MCF 10A (cell line): ENCODE measurements around the gene CHERP. TPM values are rescaled to one million over a fixed set of nuclear protein-coding genes. Genes with fewer than 3 reads are reported as not detected.

ENCODE experiments used
- BruUV-seq: library from RNA; stranded (reverse); fragments of 400-500 nt; replicated peaks from 2 replicates; lab custom pipeline; 2021; lab: Mats Ljungman, UMichigan
- CTCF ChIA-PET: fragments of 300-600 bp; sonication (Branson Sonifier 250); formaldehyde crosslinking; extraction: SDS; loops from one replicate; lab custom pipeline; 2021; ENCODE audit warnings: antibody characterized with exemption, inconsistent platforms; lab: Yijun Ruan, JAX
- POLR2A ChIA-PET: fragments of 300-600, 350-650 bp; sonication (Branson Sonifier 250); formaldehyde crosslinking; extraction: SDS; loops from one replicate; lab custom pipeline; 2020; ENCODE audit warnings: antibody characterized with exemption, inconsistent platforms; lab: Yijun Ruan, JAX
- DNase-seq: peaks from one replicate; pipeline ENCODE4 v3.0.0-alpha.2; 2018; ENCODE audit not compliant: unreplicated experiment
- H3K27ac Mint-ChIP-seq: one replicate; pipeline ENCODE4 v1.8.0; 2022; ENCODE audit warnings: mild to moderate bottlenecking, low read depth, mixed read lengths; ENCODE audit not compliant: unreplicated experiment
- H3K27me3 Mint-ChIP-seq: one replicate; pipeline ENCODE4 v1.8.0; 2022; ENCODE audit warnings: mixed read lengths; ENCODE audit not compliant: insufficient read depth, unreplicated experiment
- H3K36me3 Mint-ChIP-seq: one replicate; pipeline ENCODE4 v1.8.0; 2022; ENCODE audit warnings: mild to moderate bottlenecking, moderate library complexity, mixed read lengths; ENCODE audit not compliant: insufficient read depth, unreplicated experiment
- H3K4me1 Mint-ChIP-seq: one replicate; pipeline ENCODE4 v1.8.0; 2022; ENCODE audit warnings: mixed read lengths; ENCODE audit not compliant: insufficient read depth, unreplicated experiment
- H3K4me3 Mint-ChIP-seq: one replicate; pipeline ENCODE4 v1.8.0; 2022; ENCODE audit warnings: mild to moderate bottlenecking, moderate library complexity, mixed read lengths; ENCODE audit not compliant: unreplicated experiment
- H3K9me3 Mint-ChIP-seq: one replicate; pipeline ENCODE4 v1.8.0; 2022; ENCODE audit warnings: mixed read lengths; ENCODE audit not compliant: unreplicated experiment
- intact Hi-C: fragments of 100-400 bp; cut with micrococcal nuclease; formaldehyde crosslinking; loops from 2 replicates; pipeline ENCODE4 v1.14.1; 2022
- total RNA-seq: library from RNA; stranded (reverse); gene quantifications from 2 replicates; pipeline ENCODE4 v1.2.3, GENCODE V29; 2022
- TF ChIP-seq, protein P1 (sequence below): fragments of 200-600 bp; IDR thresholded peaks from one replicate; pipeline ENCODE4 v1.8.0; 2022; ENCODE audit warnings: antibody characterized with exemption, mild to moderate bottlenecking; ENCODE audit not compliant: unreplicated experiment

CHERP gene
- total RNA-seq, 1 experiment from 2014 or later, result 51.6 TPM

DNA sequence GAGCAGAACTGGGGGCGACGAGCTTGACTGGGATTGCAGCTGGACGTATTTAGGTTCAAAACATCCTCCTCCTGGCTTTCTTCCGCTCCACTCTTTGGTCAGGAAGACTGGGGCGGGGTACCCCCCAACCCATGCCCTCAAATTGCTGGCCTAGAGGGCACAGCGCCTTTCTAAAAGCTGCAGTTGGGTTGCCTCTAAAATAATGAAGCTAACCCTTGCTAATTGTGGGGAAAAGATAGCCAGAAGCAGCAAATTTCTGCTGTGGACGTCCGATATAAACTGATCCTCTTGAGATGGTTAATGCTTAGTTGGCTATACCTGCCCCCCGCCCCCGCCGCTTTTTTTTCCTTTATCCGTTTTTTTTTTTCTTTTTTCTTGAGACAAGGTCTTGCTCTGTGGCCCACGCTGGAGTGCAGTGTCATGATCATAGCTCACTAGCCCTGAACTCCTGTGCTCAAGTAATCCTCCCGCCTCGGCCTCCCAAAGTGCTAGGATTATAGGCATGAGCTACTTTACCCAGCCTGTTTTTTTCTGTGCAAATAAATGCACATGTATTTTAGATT lies 754 bp upstream of the CHERP start:
- peaks cover 9% of the 10 kb centered on the region for H3K4me1 Mint-ChIP-seq
- peak overlapping the region; percentile 63 for H3K27ac Mint-ChIP-seq
- DNase-seq, result no peak
- TF ChIP-seq, protein P1, sequence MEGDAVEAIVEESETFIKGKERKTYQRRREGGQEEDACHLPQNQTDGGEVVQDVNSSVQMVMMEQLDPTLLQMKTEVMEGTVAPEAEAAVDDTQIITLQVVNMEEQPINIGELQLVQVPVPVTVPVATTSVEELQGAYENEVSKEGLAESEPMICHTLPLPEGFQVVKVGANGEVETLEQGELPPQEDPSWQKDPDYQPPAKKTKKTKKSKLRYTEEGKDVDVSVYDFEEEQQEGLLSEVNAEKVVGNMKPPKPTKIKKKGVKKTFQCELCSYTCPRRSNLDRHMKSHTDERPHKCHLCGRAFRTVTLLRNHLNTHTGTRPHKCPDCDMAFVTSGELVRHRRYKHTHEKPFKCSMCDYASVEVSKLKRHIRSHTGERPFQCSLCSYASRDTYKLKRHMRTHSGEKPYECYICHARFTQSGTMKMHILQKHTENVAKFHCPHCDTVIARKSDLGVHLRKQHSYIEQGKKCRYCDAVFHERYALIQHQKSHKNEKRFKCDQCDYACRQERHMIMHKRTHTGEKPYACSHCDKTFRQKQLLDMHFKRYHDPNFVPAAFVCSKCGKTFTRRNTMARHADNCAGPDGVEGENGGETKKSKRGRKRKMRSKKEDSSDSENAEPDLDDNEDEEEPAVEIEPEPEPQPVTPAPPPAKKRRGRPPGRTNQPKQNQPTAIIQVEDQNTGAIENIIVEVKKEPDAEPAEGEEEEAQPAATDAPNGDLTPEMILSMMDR, result no peak
- peak overlapping the region; percentile 81 for H3K4me3 Mint-ChIP-seq
- no peaks in the 10 kb centered on the region for H3K27me3 Mint-ChIP-seq
- TSS peak; percentile 66 for BruUV-seq
- no peaks in the 10 kb centered on the region for H3K9me3 Mint-ChIP-seq
- ChIA-PET CTCF (interaction anchor here (0.6 kb wide), 2 partner anchors 47 to 229 kb away, joined by 3 read pairs; no protein-coding TSS in a partner anchor), POLR2A (interaction anchor here (0.6 to 3.3 kb wide), 15 partner anchors 9 to 606 kb away, joined by 3 to 20 read pairs (median 3); partner anchors contain the start of genes C19orf44, CALR3, MED26 and SLC35E1)
- intact Hi-C loops, result no loop called here
- peaks cover 36% of the 10 kb centered on the region for H3K36me3 Mint-ChIP-seq

DNA sequence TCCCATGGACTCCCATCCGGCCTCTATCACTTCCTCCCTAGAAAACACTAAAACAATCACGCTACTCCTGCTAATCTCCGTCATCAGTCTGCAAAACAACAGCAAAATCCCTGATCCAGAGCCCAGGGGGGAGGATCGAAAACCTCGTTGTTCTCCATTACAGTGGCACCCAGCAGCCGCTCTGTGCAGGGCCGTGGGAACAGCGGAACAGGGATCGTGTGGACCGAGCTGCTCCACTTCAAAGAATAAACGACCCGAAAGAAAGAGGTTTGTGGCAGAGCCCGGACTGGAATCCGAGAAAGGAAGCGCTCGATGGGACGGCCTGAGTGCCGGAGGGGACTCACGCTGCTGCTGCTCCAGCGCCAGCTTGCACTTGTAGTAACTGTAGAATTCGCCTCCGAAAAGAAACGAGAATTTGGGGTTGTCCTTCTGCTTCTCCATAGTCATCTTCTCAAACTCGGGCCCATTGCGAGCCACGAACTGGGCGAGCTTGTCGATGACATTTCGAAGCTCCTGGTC lies 652 bp downstream of the CHERP start:
- BruUV-seq, result TSS peak; percentile 79
- Mint-ChIP-seq H3K27me3 (no peaks in the 10 kb centered on the region), H3K4me1 (peaks cover 9% of the 10 kb centered on the region), H3K36me3 (peaks cover 44% of the 10 kb centered on the region), H3K9me3 (no peaks in the 10 kb centered on the region), H3K4me3 (peak overlapping the region; percentile 81), H3K27ac (peak overlapping the region; percentile 63)
- ChIA-PET POLR2A (interaction anchor here (0.6 to 3.3 kb wide), 19 partner anchors 8 to 119 kb away, joined by 3 to 20 read pairs (median 4); partner anchors contain the start of genes C19orf44, CALR3, MED26 and SLC35E1), CTCF (interaction anchor here (0.6 kb wide), 1 partner anchor 229 kb away, joined by 3 read pairs; no protein-coding TSS in a partner anchor)
- DNase-seq, result peak; percentile 9
- intact Hi-C loops, result no loop called here
- TF ChIP-seq, protein P1, result no peak

DNA sequence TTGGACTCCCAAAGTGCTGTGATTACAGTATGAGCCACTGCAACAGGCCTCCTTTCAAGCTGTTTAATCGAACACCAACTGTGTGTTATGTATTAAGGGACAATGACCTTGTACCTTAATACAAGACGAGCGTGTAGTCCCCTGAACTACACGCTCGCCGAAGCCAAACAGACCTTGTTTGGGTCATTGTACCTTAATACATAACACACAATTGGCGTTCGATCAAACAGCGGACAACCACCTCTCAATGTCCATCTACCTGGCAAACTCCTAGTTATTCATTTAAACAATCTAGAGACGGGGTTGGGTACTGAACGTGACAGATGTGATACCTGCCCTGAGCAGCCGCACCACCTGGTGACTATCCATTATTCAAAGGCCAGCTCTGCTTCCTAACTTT lies 1.3 kb downstream of the CHERP start:
- CTCF ChIA-PET, result no interaction called here
- TF ChIP-seq, protein P1, result no peak
- no peaks in the 10 kb centered on the region for H3K27me3 Mint-ChIP-seq
- peaks cover 51% of the 10 kb centered on the region for H3K36me3 Mint-ChIP-seq
- H3K9me3 Mint-ChIP-seq, result no peaks in the 10 kb centered on the region
- peak overlapping the region; percentile 63 for H3K27ac Mint-ChIP-seq
- peaks cover 9% of the 10 kb centered on the region for H3K4me1 Mint-ChIP-seq
- intact Hi-C loops, result no loop called here
- BruUV-seq, result no TSS peak
- peak overlapping the region; percentile 81 for H3K4me3 Mint-ChIP-seq
- POLR2A ChIA-PET, result interaction anchor here (0.8 to 3.3 kb wide), 9 partner anchors 9 to 118 kb away, joined by 3 to 20 read pairs (median 4); partner anchors contain the start of genes MED26 and SLC35E1
- DNase-seq, result no peak

DNA sequence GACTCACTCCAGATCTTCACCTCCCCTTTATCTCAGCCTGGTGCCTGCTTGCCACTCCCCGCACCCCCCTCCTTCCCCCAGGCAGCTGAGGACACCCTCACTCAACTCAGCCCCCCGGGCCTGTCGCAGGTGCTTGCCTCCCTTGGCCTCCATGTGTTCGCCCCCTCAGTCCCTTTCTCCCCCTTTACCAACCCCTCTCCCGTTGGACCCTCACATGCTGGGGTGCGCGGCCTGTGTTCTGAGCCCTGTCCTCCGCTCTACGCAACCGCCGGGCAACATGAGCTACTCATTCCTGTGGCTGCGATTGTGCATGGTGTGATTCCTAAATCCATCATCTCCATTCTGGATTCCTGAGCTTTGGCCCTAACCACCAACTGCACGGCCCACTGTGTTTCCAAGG lies 5.1 kb downstream of the CHERP start:
- no peak overlapping the region for H3K27ac Mint-ChIP-seq
- DNase-seq, result no peak
- peaks cover 81% of the 10 kb centered on the region for H3K36me3 Mint-ChIP-seq
- TF ChIP-seq, protein P1, result no peak
- POLR2A ChIA-PET, result no interaction called here
- no peaks in the 10 kb centered on the region for H3K27me3 Mint-ChIP-seq
- intact Hi-C loops, result no loop called here
- H3K9me3 Mint-ChIP-seq, result no peaks in the 10 kb centered on the region
- CTCF ChIA-PET, result no interaction called here
- H3K4me1 Mint-ChIP-seq, result peaks cover 4% of the 10 kb centered on the region
- BruUV-seq, result no TSS peak
- H3K4me3 Mint-ChIP-seq, result no peak overlapping the region
